ENCODE results near the gene SUGCT.
"Not testable (repeated sequence)": the region's sequence is repeated elsewhere in the genome, so short reads cannot be mapped to it uniquely, and the experiment has no call there.

Gene SUGCT

DNA sequence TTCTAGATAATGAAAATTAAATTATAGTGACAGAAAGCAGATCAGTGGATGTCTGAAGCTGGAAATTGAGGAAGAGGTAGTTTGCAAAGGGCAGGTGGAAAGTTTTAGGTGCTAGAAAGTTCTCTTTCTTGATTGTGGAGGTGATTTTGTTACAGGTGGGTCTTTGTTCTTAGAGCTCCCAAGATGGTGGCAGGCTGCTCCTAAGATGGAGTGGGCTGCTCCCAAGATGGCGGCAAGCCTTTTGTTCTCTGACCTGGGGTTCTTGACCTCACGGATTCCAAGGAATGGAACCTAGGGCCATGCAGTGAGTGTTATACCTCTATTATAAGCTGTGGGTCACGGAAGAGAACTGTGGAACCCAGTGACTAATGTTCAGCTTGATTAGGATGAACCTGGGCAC is 32.5 kb downstream of the SUGCT start:
- Mint-ChIP-seq H3K27ac (no peak overlapping the region), H3K4me3 (no peak overlapping the region), H3K9me3 (no peaks in the 10 kb centered on the region), H3K36me3 (peaks cover 3% of the 10 kb centered on the region), H3K27me3 (no peaks in the 10 kb centered on the region), H3K4me1 (no peaks in the 10 kb centered on the region)

- not testable (repeated sequence) for H3K4me3 Mint-ChIP-seq, H3K27me3 Mint-ChIP-seq, H3K9me3 Mint-ChIP-seq, H3K36me3 Mint-ChIP-seq, H3K27ac Mint-ChIP-seq, H3K4me1 Mint-ChIP-seq
Measured at GRCh38 chr7:40168266-40168665, 33.5 kb downstream of the SUGCT start.

DNA sequence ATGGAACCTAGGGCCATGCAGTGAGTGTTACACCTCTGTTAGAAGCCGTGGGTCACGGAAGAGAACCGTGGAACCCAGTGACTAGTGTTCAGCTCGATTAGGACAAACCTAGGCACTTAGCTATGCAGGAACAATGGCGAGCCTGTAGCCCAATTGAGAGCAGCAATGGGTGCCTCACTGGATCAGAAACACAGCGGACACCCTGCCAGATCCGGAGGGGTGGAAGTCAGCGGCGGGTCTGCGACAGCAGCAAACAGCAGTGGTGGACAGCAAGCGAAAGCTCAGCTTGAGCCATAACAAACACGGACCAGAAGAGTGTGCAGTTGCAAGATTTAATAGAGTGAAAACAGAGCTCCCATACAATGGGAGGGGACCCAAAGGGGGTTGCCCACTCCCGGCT is 38.3 kb downstream of the SUGCT start:
- not testable (repeated sequence) for H3K27me3 Mint-ChIP-seq, H3K4me1 Mint-ChIP-seq, H3K27ac Mint-ChIP-seq, H3K4me3 Mint-ChIP-seq, H3K36me3 Mint-ChIP-seq, H3K9me3 Mint-ChIP-seq

GRCh38 chr7:40175256-40175655 is 40.5 kb downstream of the SUGCT start:
- H3K4me1 Mint-ChIP-seq, H3K27me3 Mint-ChIP-seq, H3K36me3 Mint-ChIP-seq, H3K9me3 Mint-ChIP-seq, H3K27ac Mint-ChIP-seq, H3K4me3 Mint-ChIP-seq: not testable (repeated sequence)

DNA sequence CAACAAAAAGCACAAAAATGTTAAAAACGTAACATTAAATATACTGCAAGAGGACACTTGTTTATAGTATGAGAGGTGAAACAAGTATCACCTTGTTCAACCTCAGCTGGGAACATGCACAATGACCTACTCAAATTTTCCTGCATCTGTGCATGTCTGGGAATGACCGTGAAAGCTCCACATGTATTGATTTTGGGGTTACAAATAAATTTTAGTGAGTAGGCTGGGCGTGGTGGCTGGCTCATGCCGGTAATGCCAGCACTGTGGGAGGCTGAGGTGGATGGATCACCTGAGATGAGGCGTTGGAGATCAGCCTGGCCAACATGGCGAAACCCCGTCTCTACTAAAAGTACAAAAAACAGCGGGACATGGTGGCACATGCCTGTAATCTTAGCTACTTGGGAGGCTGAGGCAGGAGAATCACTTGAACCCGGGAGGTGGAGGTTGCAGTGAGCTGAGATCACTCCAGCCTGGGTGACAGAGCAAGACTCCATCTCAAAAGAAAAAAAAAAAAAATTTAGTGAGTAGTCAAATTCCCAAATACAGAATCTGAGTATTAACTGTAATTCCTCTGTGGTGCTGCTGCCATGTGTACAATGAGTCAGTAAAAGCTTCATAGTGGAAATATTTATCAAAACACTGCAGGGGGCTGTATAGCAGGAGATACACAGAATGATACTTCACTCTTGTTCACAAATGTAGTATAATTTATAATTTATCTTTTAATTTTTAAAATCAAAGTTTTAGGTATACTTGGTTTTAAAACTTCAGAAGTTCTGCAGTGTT is 41.1 kb downstream of the SUGCT start:
- Mint-ChIP-seq H3K4me1 (no peaks in the 10 kb centered on the region), H3K36me3 (no peaks in the 10 kb centered on the region), H3K27ac (no peak overlapping the region), H3K27me3 (no peaks in the 10 kb centered on the region), H3K4me3 (no peak overlapping the region), H3K9me3 (no peaks in the 10 kb centered on the region)

GRCh38 chr7:40177071-40177470 is 42.3 kb downstream of the SUGCT start:
- Mint-ChIP-seq H3K27me3 (no peaks in the 10 kb centered on the region), H3K9me3 (no peaks in the 10 kb centered on the region), H3K36me3 (no peaks in the 10 kb centered on the region), H3K4me1 (no peaks in the 10 kb centered on the region), H3K4me3 (no peak overlapping the region), H3K27ac (no peak overlapping the region)

DNA sequence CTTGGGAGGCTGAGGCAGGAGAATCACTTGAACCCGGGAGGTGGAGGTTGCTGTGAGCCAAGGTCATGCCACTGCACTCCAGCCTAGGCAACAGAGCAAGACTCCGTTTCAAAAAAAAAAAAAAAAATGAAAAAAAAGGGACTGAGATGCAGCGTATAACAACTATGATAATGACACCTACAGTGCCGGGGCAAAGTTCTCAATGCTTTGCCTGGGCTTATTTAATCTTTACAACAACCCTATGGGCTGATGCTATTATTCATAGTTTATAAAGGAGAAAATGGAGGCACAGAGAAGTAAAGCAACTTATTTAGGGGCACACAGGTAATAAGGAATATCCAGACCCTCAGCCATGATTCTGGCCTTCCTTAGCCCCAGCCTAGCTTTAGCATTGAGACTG is 47.6 kb downstream of the SUGCT start:
- Mint-ChIP-seq H3K27me3 (no peaks in the 10 kb centered on the region), H3K36me3 (peaks cover 7% of the 10 kb centered on the region), H3K4me1 (no peaks in the 10 kb centered on the region), H3K27ac (no peak overlapping the region), H3K4me3 (no peak overlapping the region), H3K9me3 (no peaks in the 10 kb centered on the region)

GRCh38 chr7:40186586-40186985 is 51.8 kb downstream of the SUGCT start:
- no peak overlapping the region for H3K4me3 Mint-ChIP-seq

DNA sequence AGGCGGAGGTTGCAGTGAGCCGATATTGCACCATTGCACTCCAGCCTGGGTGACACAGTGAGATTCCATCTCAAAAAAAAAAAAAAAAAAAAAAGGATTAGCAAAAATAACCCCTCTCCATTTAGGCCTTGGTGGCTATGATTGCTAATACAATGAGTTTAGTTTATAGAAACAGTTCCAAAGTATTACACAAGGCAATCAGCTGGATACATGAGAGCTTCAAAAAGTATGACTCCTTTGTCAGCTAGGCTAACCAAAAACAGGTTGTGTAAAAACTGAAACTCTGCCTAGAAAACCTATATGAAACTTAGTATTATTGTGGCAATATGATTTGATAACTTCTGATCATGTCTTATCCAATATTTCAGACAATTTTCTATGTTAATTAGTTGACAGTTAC is 57.2 kb downstream of the SUGCT start:
- H3K4me1 Mint-ChIP-seq: no peaks in the 10 kb centered on the region
- no peaks in the 10 kb centered on the region for H3K9me3 Mint-ChIP-seq
- no peaks in the 10 kb centered on the region for H3K27me3 Mint-ChIP-seq
- no peaks in the 10 kb centered on the region for H3K36me3 Mint-ChIP-seq
- no peak overlapping the region for H3K4me3 Mint-ChIP-seq
- no peak overlapping the region for H3K27ac Mint-ChIP-seq

More at GRCh38 chr7:40186586-40186985, 51.8 kb downstream of the SUGCT start:
- Mint-ChIP-seq H3K9me3 (no peaks in the 10 kb centered on the region), H3K36me3 (peaks cover 7% of the 10 kb centered on the region), H3K27ac (no peak overlapping the region), H3K27me3 (no peaks in the 10 kb centered on the region), H3K4me1 (no peaks in the 10 kb centered on the region)

DNA sequence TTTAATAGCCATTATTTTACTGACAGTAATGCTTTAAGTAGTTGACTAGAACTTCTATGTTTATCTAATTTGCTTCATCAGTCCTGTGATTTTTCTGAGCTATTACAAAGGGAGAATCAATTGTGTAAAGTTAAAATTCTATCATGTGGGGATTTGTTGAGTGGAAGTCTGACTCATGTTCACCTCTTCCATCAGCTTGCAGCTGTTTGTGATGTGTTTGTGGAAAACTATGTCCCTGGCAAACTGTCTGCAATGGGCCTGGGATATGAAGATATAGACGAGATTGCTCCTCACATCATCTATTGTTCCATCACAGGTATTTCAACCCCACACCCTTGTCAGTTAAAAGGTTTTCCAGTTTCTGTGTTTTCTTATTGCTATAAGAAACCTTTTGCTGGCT is 59.9 kb downstream of the SUGCT start:
- Mint-ChIP-seq H3K9me3 (no peaks in the 10 kb centered on the region), H3K27ac (no peak overlapping the region), H3K36me3 (no peaks in the 10 kb centered on the region), H3K27me3 (no peaks in the 10 kb centered on the region), H3K4me3 (no peak overlapping the region), H3K4me1 (no peaks in the 10 kb centered on the region)

DNA sequence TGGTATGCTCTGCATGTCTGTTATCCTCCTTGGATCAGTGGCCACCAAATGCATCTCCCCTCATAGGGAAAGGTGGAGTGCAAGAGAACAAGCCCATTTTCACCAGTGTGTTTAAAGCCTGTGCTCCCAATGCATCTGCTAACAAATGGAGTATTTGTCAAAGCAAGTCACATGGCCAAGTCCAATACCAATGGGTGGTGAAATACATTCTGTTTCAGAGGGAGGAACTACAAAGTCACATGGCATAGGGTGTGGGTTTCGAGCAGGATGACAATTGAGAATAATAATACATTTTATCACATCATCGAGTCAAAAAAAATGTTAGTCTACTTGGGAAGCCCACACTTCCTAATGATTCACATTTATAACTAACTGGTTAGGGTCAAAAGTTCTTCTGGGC is 62.7 kb downstream of the SUGCT start:
- Mint-ChIP-seq H3K4me1 (no peaks in the 10 kb centered on the region), H3K27ac (no peak overlapping the region), H3K27me3 (no peaks in the 10 kb centered on the region), H3K36me3 (no peaks in the 10 kb centered on the region), H3K4me3 (no peak overlapping the region), H3K9me3 (no peaks in the 10 kb centered on the region)

- no peak overlapping the region for H3K27ac Mint-ChIP-seq
- H3K36me3 Mint-ChIP-seq: no peaks in the 10 kb centered on the region
- H3K9me3 Mint-ChIP-seq: no peaks in the 10 kb centered on the region
- H3K4me1 Mint-ChIP-seq: no peaks in the 10 kb centered on the region
- H3K27me3 Mint-ChIP-seq: no peaks in the 10 kb centered on the region
- no peak overlapping the region for H3K4me3 Mint-ChIP-seq
Measured at GRCh38 chr7:40199076-40199802, 64.4 kb downstream of the SUGCT start.

DNA sequence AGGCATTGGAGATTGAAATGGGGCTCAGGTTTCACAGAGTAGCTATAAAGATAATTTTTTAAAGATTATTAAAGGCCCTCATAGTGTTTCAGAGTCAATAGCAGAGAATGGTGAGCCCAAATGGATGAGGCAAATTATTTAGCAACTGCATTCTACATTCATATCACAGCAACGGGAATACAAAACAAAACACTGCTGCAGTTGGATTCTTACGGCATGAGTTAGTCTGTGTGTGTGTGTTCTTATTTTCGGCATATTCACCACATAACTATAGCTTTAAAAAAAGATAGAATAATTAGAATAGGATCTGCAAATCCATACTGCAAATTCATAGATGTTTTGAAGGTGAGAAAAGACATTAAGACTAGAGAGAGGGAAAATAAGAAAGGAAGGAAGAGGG is 66.0 kb downstream of the SUGCT start:
- no peaks in the 10 kb centered on the region for H3K4me1 Mint-ChIP-seq
- H3K9me3 Mint-ChIP-seq: no peaks in the 10 kb centered on the region
- no peak overlapping the region for H3K4me3 Mint-ChIP-seq
- no peak overlapping the region for H3K27ac Mint-ChIP-seq
- H3K27me3 Mint-ChIP-seq: no peaks in the 10 kb centered on the region
- no peaks in the 10 kb centered on the region for H3K36me3 Mint-ChIP-seq

- Mint-ChIP-seq H3K27me3 (no peaks in the 10 kb centered on the region), H3K4me3 (no peak overlapping the region), H3K9me3 (no peaks in the 10 kb centered on the region), H3K4me1 (no peaks in the 10 kb centered on the region), H3K36me3 (no peaks in the 10 kb centered on the region), H3K27ac (no peak overlapping the region)
Measured at GRCh38 chr7:40202851-40203250, 68.0 kb downstream of the SUGCT start.

DNA sequence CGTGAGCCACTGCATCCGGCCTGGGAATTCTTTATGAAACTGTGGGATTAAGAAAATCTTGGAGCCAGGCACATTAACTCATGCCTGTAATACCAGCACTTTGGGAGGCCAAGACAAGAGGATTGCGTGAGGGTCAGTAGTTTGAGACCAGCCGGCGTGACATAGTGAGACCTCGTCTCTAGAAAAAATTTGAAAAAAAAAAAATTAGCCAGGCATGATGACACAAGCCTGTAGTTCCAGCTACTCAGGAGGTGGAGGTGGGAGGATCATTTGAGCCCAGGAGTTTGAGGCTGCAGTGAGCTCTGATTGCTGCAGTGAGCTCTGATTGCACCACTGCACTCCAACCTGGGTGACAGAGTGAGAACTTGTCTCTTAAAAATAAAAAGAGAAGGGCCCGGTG is 69.8 kb downstream of the SUGCT start:
- H3K27ac Mint-ChIP-seq: no peak overlapping the region
- no peak overlapping the region for H3K4me3 Mint-ChIP-seq
- no peaks in the 10 kb centered on the region for H3K36me3 Mint-ChIP-seq
- no peaks in the 10 kb centered on the region for H3K4me1 Mint-ChIP-seq
- no peaks in the 10 kb centered on the region for H3K27me3 Mint-ChIP-seq
- H3K9me3 Mint-ChIP-seq: no peaks in the 10 kb centered on the region

DNA sequence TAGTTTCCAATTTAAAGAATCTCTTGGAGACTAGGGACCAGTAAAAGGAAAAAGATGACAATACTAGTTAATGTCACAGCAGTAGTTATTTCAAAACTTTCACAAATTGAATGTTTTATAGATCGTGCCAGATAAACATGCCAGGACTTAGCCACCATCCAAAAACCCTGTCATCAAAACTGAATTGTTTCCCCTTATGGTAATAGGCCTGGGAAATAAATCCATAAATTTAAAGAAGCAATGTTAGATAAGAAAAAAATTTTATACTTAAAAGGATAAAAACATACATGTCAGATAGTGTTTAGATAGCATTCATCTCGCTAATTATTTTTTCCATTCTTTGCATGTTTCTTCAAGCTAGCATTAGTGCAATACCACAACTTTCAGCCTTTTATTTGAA is 71.2 kb downstream of the SUGCT start:
- H3K27me3 Mint-ChIP-seq: no peaks in the 10 kb centered on the region
- no peaks in the 10 kb centered on the region for H3K4me1 Mint-ChIP-seq
- H3K36me3 Mint-ChIP-seq: no peaks in the 10 kb centered on the region
- H3K9me3 Mint-ChIP-seq: no peaks in the 10 kb centered on the region
- no peak overlapping the region for H3K27ac Mint-ChIP-seq
- H3K4me3 Mint-ChIP-seq: no peak overlapping the region
